Measurements from ENCODE around the gene LSS.

The LSS gene

DNA sequence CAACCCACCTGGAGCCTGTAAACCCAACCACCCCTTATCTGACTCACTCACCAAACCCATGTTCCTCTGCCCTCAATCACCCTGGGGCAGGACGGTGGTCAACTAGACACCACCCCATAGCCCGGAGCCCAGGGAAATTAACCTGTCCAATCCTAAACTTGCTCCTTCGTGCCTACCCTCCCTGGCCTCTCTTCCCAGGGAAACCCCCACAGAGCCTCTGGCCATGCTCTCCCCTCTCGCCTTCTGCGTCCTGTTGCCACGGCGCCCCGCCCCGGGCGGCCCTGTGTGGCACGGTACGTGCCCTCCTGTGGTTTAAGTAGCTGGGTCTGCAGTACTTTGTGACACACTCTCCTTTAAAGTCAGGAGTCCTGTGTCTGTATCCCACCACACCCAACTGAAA, 69.2 kb downstream of the LSS start:
- no peak overlapping the region for H3K4me3 ChIP-seq (ENCODE audit: low read depth in 1 of 2, low read length in 2 of 2)
- H3K36me3 ChIP-seq (ENCODE audit: control insufficient read depth in 1 of 2, insufficient read depth in 2 of 2, low read length in 2 of 2): no peaks in the 10 kb centered on the region
- no peaks in the 10 kb centered on the region for H3K9me3 ChIP-seq (ENCODE audit: control insufficient read depth in 1 of 2, low read length in 2 of 2)
- H3K27me3 ChIP-seq (ENCODE audit: low read depth, low read length): no peaks in the 10 kb centered on the region
- no peak overlapping the region for H3K27ac ChIP-seq (ENCODE audit: low read length)
- no peaks in the 10 kb centered on the region for H3K4me1 ChIP-seq (ENCODE audit: control insufficient read depth in 1 of 2, insufficient read depth in 2 of 2, low read length in 2 of 2)

DNA sequence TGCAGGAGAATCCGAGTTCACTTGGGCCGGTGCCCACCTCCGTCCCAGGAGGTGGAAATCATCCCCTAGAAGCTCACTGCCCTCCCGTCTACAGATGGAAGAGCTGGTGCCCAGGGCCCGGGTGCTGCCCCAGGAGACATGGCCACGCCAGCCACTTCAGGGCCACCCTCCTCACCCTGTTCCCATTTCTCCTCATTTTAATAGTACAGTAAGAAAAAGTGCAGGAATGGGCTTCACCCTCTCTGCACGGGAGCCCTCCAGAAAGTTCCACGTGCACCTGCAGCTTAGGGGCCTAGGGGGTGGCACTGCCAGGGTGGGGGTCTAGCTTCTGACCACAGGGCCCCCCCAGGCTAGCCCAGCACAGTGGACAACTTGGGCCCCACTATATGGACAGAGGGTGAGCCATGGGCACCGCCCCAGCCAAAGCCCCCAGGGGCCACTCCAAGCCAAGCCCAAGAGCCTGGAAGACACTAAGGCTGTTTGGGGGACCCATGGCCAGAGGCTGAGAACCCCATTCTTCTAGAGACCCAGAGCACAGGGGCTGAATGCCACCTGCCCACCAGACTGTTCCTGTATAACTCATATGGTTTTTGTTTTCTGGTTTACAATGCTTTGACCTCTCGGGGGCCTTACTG, 69.8 kb downstream of the LSS start:
- Histone ChIP-seq H3K4me3 (ENCODE audit: low read depth in 1 of 2, low read length in 2 of 2) (no peak overlapping the region), H3K4me1 (ENCODE audit: control insufficient read depth in 1 of 2, insufficient read depth in 2 of 2, low read length in 2 of 2) (peaks cover 0 to 1% of the 10 kb centered on the region in 2 donors), H3K36me3 (ENCODE audit: control insufficient read depth in 1 of 2, insufficient read depth in 2 of 2, low read length in 2 of 2) (no peaks in the 10 kb centered on the region), H3K9me3 (ENCODE audit: control insufficient read depth in 1 of 2, low read length in 2 of 2) (no peaks in the 10 kb centered on the region), H3K27ac (ENCODE audit: low read length) (no peak overlapping the region), H3K27me3 (ENCODE audit: low read depth, low read length) (no peaks in the 10 kb centered on the region)

DNA sequence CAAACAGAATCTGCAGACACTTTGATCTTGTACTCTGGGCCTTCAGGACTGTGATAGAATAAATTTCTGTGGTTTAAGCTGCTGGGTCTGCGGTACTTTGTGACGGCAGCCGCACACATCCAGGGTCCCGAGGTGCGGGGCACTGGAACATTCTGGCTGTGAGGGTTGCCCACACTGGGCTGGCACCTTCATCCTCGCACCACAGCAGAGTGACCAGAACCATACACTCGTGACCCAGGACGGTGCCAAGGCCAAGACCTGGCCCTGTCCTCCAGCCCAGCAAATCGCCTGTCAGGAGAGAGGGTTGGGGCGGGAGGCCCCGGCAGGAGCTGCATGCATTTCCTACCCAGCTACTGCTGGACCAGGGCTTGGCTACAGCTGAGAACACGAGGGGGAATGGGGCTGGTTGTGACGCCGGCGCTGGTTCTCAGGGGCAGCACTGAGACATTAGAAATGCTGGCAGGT, 70.6 kb downstream of the LSS start:
- H3K4me3 ChIP-seq (ENCODE audit: low read depth in 1 of 2, low read length in 2 of 2): no peak overlapping the region
- no peak overlapping the region for H3K27ac ChIP-seq (ENCODE audit: low read length)
- no peaks in the 10 kb centered on the region for H3K9me3 ChIP-seq (ENCODE audit: control insufficient read depth in 1 of 2, low read length in 2 of 2)
- H3K36me3 ChIP-seq (ENCODE audit: control insufficient read depth in 1 of 2, insufficient read depth in 2 of 2, low read length in 2 of 2): no peaks in the 10 kb centered on the region
- H3K27me3 ChIP-seq (ENCODE audit: low read depth, low read length): no peaks in the 10 kb centered on the region
- H3K4me1 ChIP-seq (ENCODE audit: control insufficient read depth in 1 of 2, insufficient read depth in 2 of 2, low read length in 2 of 2): peaks cover 0 to 6% of the 10 kb centered on the region in 2 donors

DNA sequence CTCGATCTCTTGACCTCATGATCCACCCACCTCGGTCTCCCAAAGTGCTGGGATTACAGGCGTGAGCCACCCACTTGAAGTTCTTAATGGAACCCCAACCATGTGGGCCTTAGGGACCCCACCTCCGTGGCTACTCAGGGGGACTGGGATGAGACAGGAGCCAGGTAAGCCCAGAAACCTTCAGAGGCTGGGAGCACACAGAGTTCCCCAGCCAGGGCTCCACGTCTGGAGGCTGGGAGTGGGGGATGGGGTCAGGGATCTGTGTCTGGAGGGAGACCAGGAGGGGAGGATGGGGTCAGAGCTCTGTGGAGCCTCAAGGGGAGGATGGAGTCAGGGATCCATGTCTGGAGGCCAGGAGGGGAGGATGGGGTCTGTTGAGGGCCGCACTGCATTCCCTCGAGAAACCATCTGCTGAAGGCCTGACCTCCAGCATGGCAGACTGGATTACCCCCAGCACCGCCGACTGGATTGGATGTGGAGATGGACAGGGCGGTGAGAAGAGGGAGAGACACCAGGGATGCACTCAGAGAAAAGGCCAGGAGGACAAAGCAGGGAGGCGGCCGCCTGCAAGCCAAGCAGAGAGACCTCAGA, 71.1 kb downstream of the LSS start:
- Histone ChIP-seq H3K4me3 (ENCODE audit: low read depth in 1 of 2, low read length in 2 of 2) (no peak overlapping the region), H3K4me1 (ENCODE audit: control insufficient read depth in 1 of 2, insufficient read depth in 2 of 2, low read length in 2 of 2) (peaks cover 0 to 6% of the 10 kb centered on the region in 2 donors), H3K27me3 (ENCODE audit: low read depth, low read length) (no peaks in the 10 kb centered on the region), H3K27ac (ENCODE audit: low read length) (no peak overlapping the region), H3K36me3 (ENCODE audit: control insufficient read depth in 1 of 2, insufficient read depth in 2 of 2, low read length in 2 of 2) (no peaks in the 10 kb centered on the region), H3K9me3 (ENCODE audit: control insufficient read depth in 1 of 2, low read length in 2 of 2) (no peaks in the 10 kb centered on the region)

DNA sequence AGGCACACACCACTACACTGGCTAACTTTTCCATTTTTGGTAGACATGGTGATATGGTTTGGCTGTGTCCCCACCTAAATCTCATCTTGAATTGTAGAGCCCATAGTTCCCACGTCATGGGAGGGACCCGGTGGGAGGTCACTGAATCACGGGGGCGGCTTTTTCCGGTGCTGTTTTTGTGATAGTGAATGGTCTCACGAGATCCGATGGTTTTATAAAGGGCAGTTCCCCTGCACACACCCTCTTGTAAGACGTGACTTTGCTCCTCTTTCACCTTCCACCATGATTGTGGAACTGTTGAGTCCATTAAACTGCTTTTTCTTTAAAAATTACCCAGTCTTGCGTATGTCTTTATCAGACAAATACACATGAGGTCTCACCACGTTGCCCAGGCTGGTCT, 71.9 kb downstream of the LSS start:
- peaks cover 0 to 6% of the 10 kb centered on the region in 2 donors for H3K4me1 ChIP-seq (ENCODE audit: control insufficient read depth in 1 of 2, insufficient read depth in 2 of 2, low read length in 2 of 2)
- H3K36me3 ChIP-seq (ENCODE audit: control insufficient read depth in 1 of 2, insufficient read depth in 2 of 2, low read length in 2 of 2): no peaks in the 10 kb centered on the region
- H3K9me3 ChIP-seq (ENCODE audit: control insufficient read depth in 1 of 2, low read length in 2 of 2): no peaks in the 10 kb centered on the region
- H3K27me3 ChIP-seq (ENCODE audit: low read depth, low read length): no peaks in the 10 kb centered on the region
- H3K4me3 ChIP-seq (ENCODE audit: low read depth in 1 of 2, low read length in 2 of 2): no peak overlapping the region
- H3K27ac ChIP-seq (ENCODE audit: low read length): no peak overlapping the region

DNA sequence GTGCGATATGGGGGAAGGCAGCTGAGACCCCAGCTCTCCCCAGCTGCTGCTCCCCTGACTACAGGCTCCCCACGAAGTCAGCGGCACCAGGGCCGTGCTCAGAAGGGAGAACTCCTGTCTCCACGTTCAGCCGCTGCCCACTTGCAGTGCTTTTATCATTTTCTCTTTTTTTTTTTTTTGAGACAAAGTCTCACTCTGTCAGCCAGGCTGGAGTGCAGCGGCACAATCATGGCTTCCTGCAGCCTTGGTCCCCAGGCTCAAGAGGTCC, 72.3 kb downstream of the LSS start:
- no peaks in the 10 kb centered on the region for H3K27me3 ChIP-seq (ENCODE audit: low read depth, low read length)
- no peaks in the 10 kb centered on the region for H3K36me3 ChIP-seq (ENCODE audit: control insufficient read depth in 1 of 2, insufficient read depth in 2 of 2, low read length in 2 of 2)
- no peaks in the 10 kb centered on the region for H3K9me3 ChIP-seq (ENCODE audit: control insufficient read depth in 1 of 2, low read length in 2 of 2)
- no peak overlapping the region for H3K27ac ChIP-seq (ENCODE audit: low read length)
- no peak overlapping the region for H3K4me3 ChIP-seq (ENCODE audit: low read depth in 1 of 2, low read length in 2 of 2)
- peaks cover 0 to 6% of the 10 kb centered on the region in 2 donors for H3K4me1 ChIP-seq (ENCODE audit: control insufficient read depth in 1 of 2, insufficient read depth in 2 of 2, low read length in 2 of 2)

DNA sequence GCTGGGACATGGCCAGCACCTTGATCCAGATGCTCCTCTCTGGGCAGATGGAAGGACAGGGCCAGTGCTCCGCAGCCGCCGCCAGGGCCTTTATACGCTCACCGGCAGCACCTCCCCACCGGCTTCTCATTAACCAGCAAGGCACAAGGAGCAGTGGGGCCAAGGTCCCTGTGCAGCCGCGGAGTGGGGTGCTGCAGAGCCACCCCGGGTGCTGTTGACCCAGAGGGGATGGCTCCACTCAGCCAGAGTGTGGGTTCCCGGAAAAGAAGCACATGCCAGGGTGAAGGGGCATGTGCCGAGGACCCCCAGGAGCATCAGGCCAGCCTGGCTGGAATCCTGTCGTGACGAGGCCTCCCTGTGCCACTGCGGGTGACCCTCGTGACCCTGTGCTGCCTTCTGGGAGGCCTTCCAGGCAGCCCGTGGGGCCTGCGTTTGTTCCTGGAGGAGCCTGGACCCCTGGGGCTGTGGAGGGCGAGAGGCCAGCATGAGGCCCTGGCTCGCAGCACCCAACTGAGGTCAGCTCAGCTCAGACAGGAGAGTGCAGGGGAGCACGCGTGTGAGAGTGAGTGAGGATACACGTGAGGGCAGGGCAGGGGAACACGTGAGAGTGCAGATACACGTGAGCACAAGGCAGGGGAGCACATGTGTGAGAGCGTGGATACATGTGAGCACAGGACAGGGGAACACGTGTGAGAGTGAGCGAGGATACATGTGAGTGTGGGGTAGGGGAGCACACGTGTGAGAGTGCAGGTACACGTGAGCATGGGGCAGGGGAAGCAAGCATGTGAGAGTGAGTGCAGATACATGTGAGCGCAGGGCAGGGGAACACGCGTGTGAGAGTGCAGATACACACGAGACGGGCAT, 72.8 kb downstream of the LSS start, which contains the start of gene FTCD:
Gene FTCD, minus strand, starts transcription at position 66 of the 864 bp plus-strand sequence. Its CDS starts 56 bp downstream, at position 10.
- peaks cover 0 to 6% of the 10 kb centered on the region in 2 donors for H3K4me1 ChIP-seq (ENCODE audit: control insufficient read depth in 1 of 2, insufficient read depth in 2 of 2, low read length in 2 of 2)
- no peaks in the 10 kb centered on the region for H3K27me3 ChIP-seq (ENCODE audit: low read depth, low read length)
- no peaks in the 10 kb centered on the region for H3K9me3 ChIP-seq (ENCODE audit: control insufficient read depth in 1 of 2, low read length in 2 of 2)
- H3K27ac ChIP-seq (ENCODE audit: low read length): no peak within 1 kb of the TSS
- H3K4me3 ChIP-seq (ENCODE audit: low read depth in 1 of 2, low read length in 2 of 2): no peak within 1 kb of the TSS
- H3K36me3 ChIP-seq (ENCODE audit: control insufficient read depth in 1 of 2, insufficient read depth in 2 of 2, low read length in 2 of 2): no peaks in the 10 kb centered on the region

DNA sequence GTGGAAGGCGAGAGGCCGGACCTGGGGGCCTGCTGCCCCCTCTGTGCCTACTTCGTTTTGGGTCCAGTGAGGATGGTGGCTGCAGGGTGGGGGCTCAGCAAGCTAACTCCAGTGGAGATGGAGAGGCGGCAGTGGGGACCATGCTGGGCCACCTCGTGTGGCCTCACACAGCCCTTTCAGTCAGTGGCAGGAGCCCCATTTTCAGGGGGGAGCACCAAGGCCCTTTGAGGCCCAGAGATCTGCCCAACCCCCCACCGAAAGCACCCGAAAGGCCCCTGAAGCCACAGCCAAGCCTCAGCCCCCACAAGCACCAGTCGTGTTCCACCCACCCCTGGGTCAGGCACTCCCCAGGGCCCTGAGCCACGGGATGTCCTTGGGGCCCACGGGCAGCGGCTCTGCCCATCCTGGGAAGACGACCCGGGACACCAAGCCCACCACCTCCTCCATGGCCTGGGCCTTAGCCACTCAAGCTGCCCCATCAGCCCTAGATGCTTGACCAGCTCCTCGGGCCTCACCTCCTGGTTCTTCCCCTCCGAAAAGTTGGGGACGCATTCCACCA, 73.5 kb downstream of the LSS start:
- no peaks in the 10 kb centered on the region for H3K36me3 ChIP-seq (ENCODE audit: control insufficient read depth in 1 of 2, insufficient read depth in 2 of 2, low read length in 2 of 2)
- H3K27ac ChIP-seq (ENCODE audit: low read length): no peak overlapping the region
- H3K27me3 ChIP-seq (ENCODE audit: low read depth, low read length): no peaks in the 10 kb centered on the region
- H3K9me3 ChIP-seq (ENCODE audit: control insufficient read depth in 1 of 2, low read length in 2 of 2): no peaks in the 10 kb centered on the region
- H3K4me3 ChIP-seq (ENCODE audit: low read depth in 1 of 2, low read length in 2 of 2): no peak overlapping the region
- H3K4me1 ChIP-seq (ENCODE audit: control insufficient read depth in 1 of 2, insufficient read depth in 2 of 2, low read length in 2 of 2): peaks cover 0 to 6% of the 10 kb centered on the region in 2 donors

DNA sequence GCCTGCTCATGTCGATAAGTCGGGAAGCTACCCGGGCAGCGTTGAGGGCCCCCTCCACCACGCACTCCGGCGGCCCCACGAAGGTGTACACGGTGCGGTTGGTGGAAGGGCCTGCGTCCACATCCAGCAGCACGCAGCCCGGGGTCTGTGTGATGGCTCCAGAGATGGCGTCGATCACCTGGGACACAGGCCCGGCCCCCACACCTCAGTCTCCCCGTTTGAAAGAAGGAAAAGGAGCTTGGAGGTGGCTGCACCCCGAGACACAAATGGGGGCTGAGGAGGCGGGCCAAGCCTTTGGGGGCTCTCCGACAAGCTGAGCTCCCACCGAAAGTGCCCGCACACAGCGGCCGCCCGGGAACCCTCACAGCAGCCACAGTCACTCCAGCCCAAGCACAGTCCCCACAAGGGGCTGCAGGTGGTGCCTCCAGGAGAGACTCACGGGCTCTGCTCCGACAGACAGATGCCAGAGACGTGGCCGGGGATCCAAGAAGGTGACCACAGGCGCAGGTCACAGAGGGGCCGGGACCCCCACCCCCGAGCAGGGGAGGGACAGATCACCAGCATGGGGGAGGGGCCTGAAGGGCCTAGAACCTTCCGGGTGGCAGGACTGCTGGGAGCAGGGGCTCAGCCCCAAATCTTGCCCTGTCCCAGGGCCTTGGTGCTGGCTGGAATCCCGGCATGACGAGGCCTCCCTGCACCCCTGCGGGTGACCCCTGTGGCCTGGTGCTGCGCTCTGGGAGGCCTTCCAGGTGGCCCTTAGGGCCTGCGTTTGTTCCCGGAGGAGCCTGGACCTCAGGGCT, 74.2 kb downstream of the LSS start:
- peaks cover 0 to 6% of the 10 kb centered on the region in 2 donors for H3K4me1 ChIP-seq (ENCODE audit: control insufficient read depth in 1 of 2, insufficient read depth in 2 of 2, low read length in 2 of 2)
- H3K9me3 ChIP-seq (ENCODE audit: control insufficient read depth in 1 of 2, low read length in 2 of 2): no peaks in the 10 kb centered on the region
- no peak overlapping the region for H3K4me3 ChIP-seq (ENCODE audit: low read depth in 1 of 2, low read length in 2 of 2)
- no peak overlapping the region for H3K27ac ChIP-seq (ENCODE audit: low read length)
- no peaks in the 10 kb centered on the region for H3K27me3 ChIP-seq (ENCODE audit: low read depth, low read length)
- H3K36me3 ChIP-seq (ENCODE audit: control insufficient read depth in 1 of 2, insufficient read depth in 2 of 2, low read length in 2 of 2): no peaks in the 10 kb centered on the region

DNA sequence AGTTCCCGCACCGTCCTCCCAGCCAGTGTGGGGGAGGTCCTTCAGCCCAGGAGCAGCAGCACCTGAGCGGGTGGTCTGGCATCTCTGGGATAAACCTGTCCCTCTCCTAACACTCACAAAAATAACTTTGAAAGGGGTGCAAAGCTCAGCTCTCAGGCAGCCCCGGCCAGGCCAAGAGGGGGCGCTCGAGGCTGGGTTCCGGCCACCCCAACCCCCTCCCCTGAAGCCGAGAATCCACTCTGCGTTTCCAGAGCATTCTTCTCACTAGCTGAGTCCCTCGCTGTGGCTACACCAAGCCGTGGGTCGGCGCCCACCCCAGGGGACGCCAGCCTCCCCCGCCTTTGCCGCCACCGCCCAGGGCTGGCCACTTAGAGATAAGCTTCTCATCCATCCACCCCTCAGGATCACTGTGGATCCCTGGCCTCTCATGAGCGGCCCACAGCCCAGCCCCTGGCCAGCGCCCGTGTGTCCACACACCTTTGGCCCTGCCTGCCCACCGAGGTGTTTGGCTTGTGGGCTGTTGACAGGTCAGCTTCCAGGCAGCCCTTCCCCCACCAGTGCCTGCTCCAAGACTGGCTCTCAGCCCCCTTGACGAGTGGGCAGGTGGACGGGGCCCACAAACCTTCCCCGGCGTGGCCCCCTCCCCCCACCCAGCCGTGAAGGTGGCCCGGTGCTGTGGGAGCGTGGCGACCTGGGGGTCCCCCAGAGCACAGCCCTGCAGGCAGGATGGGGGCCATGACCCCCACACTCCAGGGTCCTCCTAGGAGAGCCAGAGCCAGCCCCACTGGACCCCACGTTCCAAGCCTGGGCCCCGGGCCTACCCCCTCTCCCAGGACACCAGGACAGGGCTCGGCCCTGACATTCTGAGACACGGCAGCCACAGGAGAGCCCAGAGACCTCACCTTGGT, 75.1 kb downstream of the LSS start:
- Histone ChIP-seq H3K36me3 (ENCODE audit: control insufficient read depth in 1 of 2, insufficient read depth in 2 of 2, low read length in 2 of 2) (no peaks in the 10 kb centered on the region), H3K27me3 (ENCODE audit: low read depth, low read length) (no peaks in the 10 kb centered on the region), H3K9me3 (ENCODE audit: control insufficient read depth in 1 of 2, low read length in 2 of 2) (no peaks in the 10 kb centered on the region), H3K27ac (ENCODE audit: low read length) (no peak overlapping the region), H3K4me3 (ENCODE audit: low read depth in 1 of 2, low read length in 2 of 2) (no peak overlapping the region), H3K4me1 (ENCODE audit: control insufficient read depth in 1 of 2, insufficient read depth in 2 of 2, low read length in 2 of 2) (peaks cover 0 to 6% of the 10 kb centered on the region in 2 donors)
